KOPT-K1 (cell line): ENCODE results near the gene ANKRD23.
"Not testable (repeated sequence)": the region's sequence is repeated elsewhere in the genome, so short reads cannot be mapped to it uniquely, and the experiment has no call there.

Experiments
- H3K27ac ChIP-seq: fragments of 200-600 bp; sonication (generic); 2 replicates; pipeline ENCODE4 v1.5.1; 2016; ENCODE audit warnings: antibody characterized with exemption, mild to moderate bottlenecking, low read depth, low read length; ENCODE audit not compliant: poor library complexity, severe bottlenecking
- H3K36me3 ChIP-seq: fragments of 200-600 bp; sonication (generic); 2 replicates; pipeline ENCODE4 v1.5.1; 2017; ENCODE audit warnings: antibody characterized with exemption, mild to moderate bottlenecking, low read length, moderate library complexity; ENCODE audit not compliant: insufficient read depth
- H3K9me3 ChIP-seq: fragments of 200-600 bp; sonication (generic); 2 replicates; pipeline ENCODE4 v1.5.1; 2017; ENCODE audit warnings: antibody characterized with exemption, low read length, mild to moderate bottlenecking; ENCODE audit not compliant: insufficient read depth, poor library complexity, severe bottlenecking

Gene ANKRD23

DNA sequence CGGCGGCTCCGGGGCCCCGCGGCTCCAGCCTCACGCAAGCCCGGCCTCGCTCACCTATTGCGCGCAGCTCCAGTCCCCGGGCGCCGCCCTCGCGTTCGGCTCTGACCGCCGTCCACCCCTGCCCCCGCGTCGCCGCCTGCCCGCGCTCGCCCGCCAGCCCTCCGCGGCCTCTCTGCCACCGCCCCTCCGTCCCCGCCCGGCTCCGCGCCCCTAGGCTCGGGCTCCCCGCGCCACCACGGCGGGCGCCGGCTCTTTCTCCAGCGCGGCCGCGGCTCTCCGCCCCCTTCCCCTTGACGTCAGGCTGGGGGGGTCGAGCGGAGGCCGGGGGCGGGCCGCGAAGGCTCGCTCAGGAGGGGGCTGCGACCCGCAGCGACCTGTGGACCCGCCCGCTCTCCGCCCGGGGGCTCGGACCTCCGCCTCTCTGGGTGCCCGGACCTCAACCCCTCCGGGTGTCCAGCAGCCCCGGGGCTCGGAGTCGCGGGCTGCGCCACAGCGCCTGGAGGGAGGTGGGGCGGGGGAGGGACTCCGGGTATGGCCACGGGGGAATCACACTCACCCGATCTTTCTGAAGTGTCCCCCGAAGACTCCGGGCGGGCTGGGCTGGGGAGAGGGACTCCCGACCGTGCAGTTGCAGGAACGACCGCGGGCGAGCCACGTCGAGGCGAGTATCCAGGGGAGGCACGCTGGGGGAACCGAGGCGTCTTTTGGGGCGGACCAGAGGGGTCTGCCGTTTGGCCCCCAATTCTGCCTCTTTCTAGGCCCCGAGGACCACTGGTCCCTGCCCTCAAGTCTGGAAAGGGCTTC, 26.2 kb upstream of the ANKRD23 start, which contains the start of gene SEMA4C:
SEMA4C (minus strand) TSS at position 259 of the 804 bp plus-strand sequence. CDS start 2,194 bp downstream, outside the sequence.
- no peaks in the 10 kb centered on the region for H3K9me3 ChIP-seq
- no peaks in the 10 kb centered on the region for H3K36me3 ChIP-seq
- H3K27ac ChIP-seq = no peak within 1 kb of the TSS

DNA sequence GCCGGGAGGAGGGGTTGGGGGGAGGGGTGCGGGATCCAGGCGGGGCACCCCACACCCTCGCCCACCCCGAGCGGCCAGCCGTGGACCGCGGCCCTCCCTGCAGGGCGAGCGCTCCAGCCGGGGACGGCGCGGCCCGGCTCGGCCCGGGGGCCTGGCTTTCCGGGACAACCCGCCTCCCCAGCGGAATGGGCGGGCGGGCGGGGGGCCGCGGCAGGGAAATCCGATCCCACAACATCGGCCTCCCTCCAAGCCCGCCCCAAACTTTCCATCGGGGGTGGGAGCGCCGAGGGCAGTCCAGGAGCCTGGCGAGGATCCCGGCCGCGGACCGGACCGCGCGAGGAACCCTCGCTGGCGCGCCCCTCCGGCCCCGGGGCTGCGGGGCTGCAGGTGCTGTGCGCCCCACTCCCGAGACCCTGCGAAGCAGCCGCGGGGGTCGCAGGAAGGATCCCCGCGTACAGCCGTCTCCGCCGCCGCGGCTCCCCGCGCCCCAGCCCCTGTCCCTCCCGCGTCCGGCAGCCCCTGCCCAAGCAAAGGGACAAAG, 25.5 kb upstream of the ANKRD23 start:
- Histone ChIP-seq H3K9me3 (no peaks in the 10 kb centered on the region), H3K36me3 (no peaks in the 10 kb centered on the region), H3K27ac (no peak overlapping the region)

DNA sequence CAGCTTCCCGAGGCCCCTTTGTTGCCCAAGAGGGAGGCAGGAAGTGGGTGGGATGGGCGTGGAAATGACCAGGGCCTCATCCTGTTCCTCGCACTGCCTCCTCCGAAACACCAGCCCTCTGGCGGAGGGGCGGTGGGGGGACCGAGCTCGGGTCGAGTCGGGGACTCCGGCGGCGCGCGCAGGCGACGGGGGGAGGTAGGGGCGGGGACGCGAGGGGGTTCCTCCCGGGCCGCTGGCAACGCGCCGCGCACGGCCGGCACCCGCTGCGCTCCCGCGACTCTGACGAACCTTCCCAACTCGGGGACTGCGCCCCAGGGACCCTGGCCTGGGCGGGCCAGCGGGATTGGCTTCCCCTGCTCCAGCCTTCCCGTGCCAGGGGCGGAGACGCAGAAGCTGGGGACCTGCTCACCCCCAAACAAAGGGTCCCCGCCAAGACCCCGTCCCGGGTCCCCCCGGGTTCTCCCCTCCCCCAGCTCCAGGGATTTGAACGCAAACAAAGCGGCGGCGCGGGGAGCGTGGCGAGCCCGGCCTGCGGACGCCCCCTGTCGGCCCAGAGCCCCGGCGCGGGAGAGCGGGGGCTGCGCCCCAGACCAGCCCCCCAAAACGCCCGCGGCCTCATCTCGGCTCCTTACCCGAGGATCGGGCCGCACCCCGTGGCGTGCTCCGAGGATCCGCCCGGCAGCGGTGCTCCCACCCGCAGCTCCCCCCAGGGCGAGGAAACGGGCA, 24.9 kb upstream of the ANKRD23 start:
- no peaks in the 10 kb centered on the region for H3K9me3 ChIP-seq
- no peaks in the 10 kb centered on the region for H3K36me3 ChIP-seq

DNA sequence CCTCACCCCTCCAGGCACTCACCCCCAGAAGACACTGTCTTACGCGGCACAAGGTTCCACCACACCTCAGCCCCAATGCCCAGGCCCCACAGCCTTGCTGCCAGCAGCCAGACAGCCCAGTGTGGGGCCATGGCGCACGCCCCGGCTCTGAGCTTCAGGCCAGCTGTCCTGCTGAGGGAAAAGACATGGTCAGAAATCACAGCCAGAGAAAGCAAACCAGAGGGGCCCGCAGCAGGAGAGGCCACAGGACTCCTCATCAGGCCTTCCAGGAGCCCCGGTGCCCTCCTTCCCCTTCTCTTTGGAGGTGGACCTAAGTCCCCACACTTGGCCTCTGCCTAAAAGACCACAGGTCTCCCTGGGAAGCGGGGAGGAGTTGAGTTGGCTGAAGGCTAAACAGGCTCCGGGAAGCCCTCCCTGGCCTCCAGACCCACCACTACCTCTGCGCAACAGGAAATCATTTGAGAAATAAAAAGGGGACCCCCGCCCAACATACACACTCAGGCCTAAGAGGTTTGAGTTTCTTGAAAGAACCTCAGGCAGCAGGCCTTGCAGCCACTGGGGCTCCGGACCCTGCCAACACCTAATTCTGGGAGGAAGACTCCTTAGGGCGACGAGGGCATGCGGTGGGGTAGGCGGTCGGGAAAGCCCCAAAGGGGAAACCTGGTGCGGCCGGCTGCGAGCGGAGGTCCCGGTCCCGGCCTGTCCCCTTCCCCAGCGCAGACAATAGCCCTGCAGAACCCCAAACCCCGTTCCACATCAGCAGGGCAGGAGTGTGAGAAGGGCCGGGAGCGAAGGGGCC, 24.1 kb upstream of the ANKRD23 start:
- Histone ChIP-seq H3K9me3 (no peaks in the 10 kb centered on the region), H3K27ac (no peak overlapping the region), H3K36me3 (no peaks in the 10 kb centered on the region)

More for the DNA sequence above, 24.9 kb upstream of the ANKRD23 start:
- no peak overlapping the region for H3K27ac ChIP-seq

DNA sequence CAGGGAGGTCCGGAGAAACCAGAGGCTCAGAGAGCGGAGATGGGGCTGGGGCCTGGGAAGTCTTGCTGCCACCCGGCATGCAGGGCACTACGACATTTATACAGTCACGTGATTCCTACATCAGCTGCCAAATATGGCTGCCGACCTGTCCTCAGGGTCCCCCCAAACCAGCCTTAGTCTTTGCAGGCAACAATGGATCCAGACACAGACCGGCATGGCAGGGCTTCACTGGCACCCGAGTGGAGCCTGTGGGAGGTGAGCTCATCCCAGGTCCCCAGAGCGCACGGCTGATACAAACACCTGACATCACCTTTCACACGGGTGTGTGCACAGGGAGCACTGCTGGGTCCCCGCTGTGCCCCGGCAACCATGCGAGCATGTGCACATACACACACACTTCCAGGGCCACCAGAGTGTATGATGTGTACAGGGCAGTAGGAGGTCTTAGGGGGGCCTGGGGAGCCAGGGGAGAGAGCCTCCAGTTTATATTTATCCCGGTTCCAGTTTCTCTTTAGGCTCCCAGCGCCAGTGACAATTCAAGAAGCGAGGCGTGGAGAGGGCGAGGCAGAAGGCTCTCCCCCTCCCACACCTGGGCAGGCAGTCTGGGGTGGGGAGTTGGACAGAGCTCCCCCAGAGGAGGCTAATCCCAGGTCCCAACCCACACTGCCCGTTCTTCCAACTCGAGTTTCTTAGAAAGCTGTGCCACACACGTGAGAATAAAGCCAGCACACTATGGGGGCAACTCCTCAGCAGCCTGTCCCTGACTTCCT, 23.4 kb upstream of the ANKRD23 start:
- Histone ChIP-seq H3K9me3 (no peaks in the 10 kb centered on the region), H3K27ac (no peak overlapping the region), H3K36me3 (no peaks in the 10 kb centered on the region)

DNA sequence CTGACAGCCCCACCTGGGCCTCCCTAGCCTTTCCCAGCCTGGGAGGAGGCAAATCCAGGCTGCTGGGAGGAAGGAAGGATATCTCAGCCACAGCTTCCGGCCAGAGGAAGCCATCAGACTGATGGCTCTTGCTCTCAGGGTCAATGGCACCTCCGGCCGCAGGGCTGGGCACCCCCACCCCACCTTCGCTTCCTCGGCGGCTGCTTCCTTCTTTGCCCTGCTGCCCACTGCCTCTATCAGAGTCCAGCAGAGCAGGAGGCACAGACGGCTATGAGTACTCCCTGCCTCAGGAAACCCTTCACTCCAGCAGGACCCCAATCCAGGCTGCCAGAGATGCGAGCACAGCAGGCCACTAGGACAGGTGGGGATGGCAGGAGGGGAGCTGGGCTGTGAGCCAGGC, 22.8 kb upstream of the ANKRD23 start:
- Histone ChIP-seq H3K36me3 (no peaks in the 10 kb centered on the region), H3K9me3 (no peaks in the 10 kb centered on the region), H3K27ac (no peak overlapping the region)

DNA sequence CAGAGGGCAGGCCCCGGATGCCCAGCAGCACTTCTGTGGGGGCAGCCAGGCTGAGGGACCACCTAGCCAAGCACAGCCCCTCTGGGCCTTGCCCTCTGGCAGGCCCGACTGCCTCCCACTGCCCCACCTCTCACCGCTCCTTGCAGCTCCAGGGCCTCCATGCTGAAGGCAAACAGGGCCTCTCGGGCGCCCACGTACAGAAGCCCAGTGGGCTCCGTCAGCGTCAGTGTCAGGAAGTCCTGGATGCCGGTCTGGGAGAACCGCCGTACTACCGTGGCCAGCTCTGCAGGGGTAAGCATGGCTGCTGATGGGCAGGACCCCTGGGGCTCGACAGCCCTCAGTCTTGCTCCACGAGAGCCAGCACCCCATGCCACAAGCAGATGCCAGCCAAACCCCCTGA, 22.3 kb upstream of the ANKRD23 start:
- Histone ChIP-seq H3K27ac (no peak overlapping the region), H3K9me3 (no peaks in the 10 kb centered on the region), H3K36me3 (no peaks in the 10 kb centered on the region)

DNA sequence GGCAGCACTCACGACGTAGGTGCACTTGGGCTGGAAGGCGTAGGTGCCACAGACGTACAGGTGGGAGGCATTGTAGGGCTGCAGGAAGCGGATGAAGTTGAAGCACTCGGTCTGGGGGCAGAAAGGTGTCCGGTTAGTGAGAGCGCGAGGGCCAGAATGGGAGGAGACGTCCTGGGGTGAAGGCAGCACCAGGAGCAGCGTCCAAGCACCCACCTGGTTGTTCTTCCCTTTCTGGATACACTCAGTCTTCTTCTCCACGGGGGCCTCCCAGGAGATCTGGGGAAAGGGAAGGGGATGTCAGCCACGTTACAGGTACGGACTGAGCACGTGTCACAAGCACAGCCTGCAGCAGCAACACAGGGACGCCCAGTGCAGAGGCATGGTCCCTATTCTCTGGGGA, 21.8 kb upstream of the ANKRD23 start:
- H3K36me3 ChIP-seq = no peaks in the 10 kb centered on the region

DNA sequence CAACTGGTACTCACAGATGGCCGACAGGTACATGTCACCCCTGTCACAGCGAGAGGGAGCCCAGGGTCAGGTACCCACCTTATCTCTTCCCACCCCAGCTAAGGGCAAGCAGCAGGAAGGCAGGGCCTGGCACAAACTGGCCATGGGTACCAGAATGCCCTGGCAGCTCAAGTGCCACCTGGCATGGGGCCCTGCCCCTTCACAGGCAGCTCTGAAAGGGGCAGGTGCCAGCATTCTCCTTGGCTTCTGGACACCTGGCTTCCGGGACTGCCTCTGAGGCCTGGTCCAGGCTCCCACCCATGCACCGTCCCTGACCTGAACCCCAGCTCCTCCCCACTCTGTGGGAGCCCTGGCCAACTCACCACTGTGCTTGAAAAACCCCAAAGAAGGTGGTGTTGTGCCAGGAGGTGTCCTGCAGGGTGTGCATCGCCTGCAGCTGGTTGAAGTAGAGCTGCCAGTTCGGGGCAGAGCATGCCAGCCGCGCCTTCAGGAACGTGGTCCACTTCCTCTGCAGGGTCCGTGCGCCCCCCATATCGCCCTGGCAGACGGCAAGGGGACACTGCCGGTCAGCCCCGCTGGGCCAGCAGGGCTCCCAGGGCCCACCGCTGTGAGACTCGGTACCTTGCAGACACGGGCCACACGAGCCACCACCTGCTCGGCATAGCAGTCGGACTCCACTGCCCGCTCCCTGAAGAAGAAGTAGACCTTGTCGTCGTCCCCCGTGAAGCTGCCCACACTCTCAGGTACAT, 20.7 kb upstream of the ANKRD23 start:
- no peaks in the 10 kb centered on the region for H3K36me3 ChIP-seq
- no peak overlapping the region for H3K27ac ChIP-seq
- no peaks in the 10 kb centered on the region for H3K9me3 ChIP-seq

More for the DNA sequence above, 21.8 kb upstream of the ANKRD23 start:
- Histone ChIP-seq H3K9me3 (no peaks in the 10 kb centered on the region), H3K27ac (no peak overlapping the region)

DNA sequence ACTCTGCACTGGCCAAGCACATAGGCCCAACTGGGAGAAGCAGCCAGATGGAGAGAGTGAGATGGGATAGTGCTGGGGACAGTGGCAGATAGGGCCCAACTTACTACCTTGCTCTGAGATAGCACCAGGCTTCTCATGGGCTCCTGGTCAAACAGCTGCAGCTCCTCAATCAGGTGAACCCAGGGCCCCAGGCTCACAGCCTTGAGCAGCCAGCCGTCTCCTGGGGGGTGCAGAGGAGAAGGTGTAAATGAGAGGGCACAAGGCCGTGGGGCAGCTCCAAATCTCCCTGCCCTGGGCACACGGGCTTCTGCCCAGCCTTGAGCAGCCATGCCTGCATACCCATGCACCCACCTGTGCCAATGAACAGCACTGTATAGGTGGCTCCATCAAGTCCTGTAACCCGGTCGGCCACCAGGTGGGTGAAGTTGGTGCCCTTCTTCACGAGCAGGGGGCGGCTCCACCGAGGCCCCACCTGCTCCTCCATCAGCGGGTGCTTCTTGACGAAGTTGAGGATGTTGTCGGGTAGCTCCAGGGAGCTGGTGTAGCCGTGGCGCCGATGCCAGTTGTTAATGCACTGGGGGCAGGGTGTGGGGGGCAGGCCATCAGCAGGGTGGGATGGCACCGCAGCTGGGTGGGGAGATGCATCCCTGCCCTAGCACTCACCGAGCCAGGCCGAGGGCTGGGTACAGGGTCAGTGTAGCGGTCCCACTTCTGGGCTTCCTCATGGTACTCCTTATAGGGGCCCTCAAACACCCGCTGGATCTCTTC, 19.9 kb upstream of the ANKRD23 start:
- Histone ChIP-seq H3K36me3 (no peaks in the 10 kb centered on the region), H3K9me3 (no peaks in the 10 kb centered on the region), H3K27ac (no peak overlapping the region)

DNA sequence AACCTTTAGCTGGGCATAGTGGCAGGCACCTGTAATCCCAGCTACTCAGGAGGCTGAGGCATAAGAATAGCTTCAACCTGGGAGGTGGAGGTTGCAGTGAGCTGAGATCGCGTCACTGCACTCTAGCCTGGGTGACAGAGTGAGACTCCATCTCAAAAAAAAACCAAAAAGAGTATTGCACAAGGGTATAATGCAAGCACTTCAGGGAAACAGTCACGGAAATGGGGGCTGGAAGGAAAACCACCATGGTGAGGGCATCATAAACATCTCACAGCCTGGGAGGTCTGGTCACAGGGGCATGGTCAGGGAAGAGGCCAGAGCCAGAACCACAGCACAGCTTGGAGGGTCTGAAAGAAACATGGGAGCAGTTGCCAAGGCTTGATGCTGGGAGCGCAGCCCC, 19.2 kb upstream of the ANKRD23 start:
- not testable (repeated sequence) for H3K36me3 ChIP-seq

DNA sequence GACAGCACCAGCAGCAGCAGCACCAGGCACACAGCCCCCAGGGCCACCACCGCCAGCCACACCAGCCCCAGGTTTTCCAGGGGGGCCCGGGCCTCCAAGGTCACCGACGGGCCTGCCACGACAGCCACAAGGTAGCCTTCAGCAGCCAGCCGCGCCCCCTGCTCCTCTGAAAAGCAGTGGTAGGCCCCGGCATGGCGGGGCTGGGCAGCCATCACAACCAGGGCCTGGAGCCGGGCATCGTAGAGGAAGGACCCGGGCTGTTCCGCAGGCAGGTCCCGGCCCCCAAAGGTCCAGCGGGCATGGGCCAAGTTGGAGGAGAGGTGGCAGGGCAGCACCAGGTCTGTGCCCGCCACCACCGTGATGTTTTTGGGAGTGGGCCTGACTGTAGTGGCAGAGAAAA, 17.3 kb upstream of the ANKRD23 start:
- Histone ChIP-seq H3K36me3 (no peaks in the 10 kb centered on the region), H3K27ac (no peak overlapping the region), H3K9me3 (no peaks in the 10 kb centered on the region)

More for the DNA sequence above, 19.2 kb upstream of the ANKRD23 start:
- H3K27ac ChIP-seq, H3K9me3 ChIP-seq: not testable (repeated sequence)
